Endodermal cell (in vitro differentiated cells): ENCODE data around the gene STK32B. TPM values are rescaled to one million over a fixed set of nuclear protein-coding genes. Genes with fewer than 3 reads are reported as not detected.

ENCODE experiments used
- DNase-seq: peaks from one replicate; pipeline ENCODE4 v3.0.0-alpha.2; 2017
- H3K27ac ChIP-seq: 2 replicates; pipeline ENCODE4 v1.5.1; 2013; ENCODE audit warnings: mild to moderate bottlenecking, low read depth, low read length, moderate library complexity
- H3K27me3 ChIP-seq: 2 replicates; pipeline ENCODE4 v1.6.1; 2013; ENCODE audit warnings: mild to moderate bottlenecking, low read length, moderate library complexity; ENCODE audit not compliant: insufficient read depth, control insufficient read depth, poor library complexity, severe bottlenecking
- H3K36me3 ChIP-seq: 2 replicates; pipeline ENCODE4 v1.7.0; 2013; ENCODE audit warnings: mild to moderate bottlenecking, low read length, moderate library complexity; ENCODE audit not compliant: control insufficient read depth, insufficient read depth
- H3K4me1 ChIP-seq: one replicate; pipeline ENCODE4 v1.7.0; 2013; ENCODE audit warnings: low read length; ENCODE audit not compliant: control insufficient read depth, insufficient read depth
- H3K4me3 ChIP-seq: 2 replicates; pipeline ENCODE4 v1.5.1; 2013; ENCODE audit warnings: mild to moderate bottlenecking, low read length, moderate library complexity
- H3K9ac ChIP-seq: 2 replicates; pipeline ENCODE4 v1.6.1; 2013; ENCODE audit warnings: mild to moderate bottlenecking, low read length, moderate library complexity; ENCODE audit not compliant: poor library complexity, severe bottlenecking; ENCODE audit errors: extremely low read depth
- H3K9me3 ChIP-seq: 2 replicates; pipeline ENCODE4 v1.6.1; 2013; ENCODE audit warnings: mild to moderate bottlenecking, low read length, moderate library complexity; ENCODE audit not compliant: control insufficient read depth
- H3K27ac Mint-ChIP-seq: 2 replicates; pipeline ENCODE4 v1.8.0; 2020; ENCODE audit warnings: mixed read lengths
- H3K27me3 Mint-ChIP-seq: 2 replicates; pipeline ENCODE4 v1.8.0; 2021; ENCODE audit warnings: mild to moderate bottlenecking, mixed read lengths; ENCODE audit not compliant: insufficient read depth
- H3K36me3 Mint-ChIP-seq: 2 replicates; pipeline ENCODE4 v1.8.0; 2020; ENCODE audit warnings: low read depth, mixed read lengths
- H3K4me1 Mint-ChIP-seq: 2 replicates; pipeline ENCODE4 v1.8.0; 2020; ENCODE audit warnings: mixed read lengths
- H3K4me3 Mint-ChIP-seq: 2 replicates; pipeline ENCODE4 v1.8.0; 2020; ENCODE audit warnings: mild to moderate bottlenecking, moderate library complexity, mixed read lengths
- H3K9me3 Mint-ChIP-seq: 2 replicates; pipeline ENCODE4 v1.8.0; 2020; ENCODE audit warnings: mild to moderate bottlenecking, mixed read lengths
- CTCF ChIP-seq: fragments of 200-600 bp; sonication (generic); conservative IDR thresholded peaks from 2 replicates; pipeline ENCODE4 v1.5.0; 2021; ENCODE audit warnings: antibody characterized with exemption, mild to moderate bottlenecking
- WGBS, 2 experiments: methylation state at CpG; one replicate each; pipeline versions ENCODE4 v1.1.5 to v1.1.7; 2013; ENCODE audit warnings: missing lambda C conversion rate in 2 of 2, mixed read lengths in 1 of 2; ENCODE audit not compliant: insufficient coverage in 1 of 2, insufficient read length in 1 of 2; 5-methylcytosine and 5-hydroxymethylcytosine counted together
- total RNA-seq, 2 donors: library from RNA; stranded (reverse); fragmentation: NEBNext Ultra II Directional in 1 of 2; extraction: Animal tissue kit (Norgen Biotek cat#: 25700) in 1 of 2; gene quantifications; 2 replicates in 1 of 2; 3 replicates in 1 of 2; pipeline ENCODE4 v1.2.1, GENCODE V29; 2021

The STK32B gene
- total RNA-seq, 2 donors from 2014 or later = 1.4 to 1.5 TPM

GRCh38 chr4:5467111-5467510, 415.8 kb downstream of the STK32B start:
- Histone ChIP-seq H3K27ac (no peak overlapping the region), H3K36me3 (no peaks in the 10 kb centered on the region), H3K27me3 (no peaks in the 10 kb centered on the region), H3K4me1 (no peaks in the 10 kb centered on the region), H3K9me3 (no peaks in the 10 kb centered on the region), H3K9ac (no peak overlapping the region), H3K4me3 (no peak overlapping the region)
- no peaks in the 10 kb centered on the region for H3K4me1 Mint-ChIP-seq
- no peaks in the 10 kb centered on the region for H3K36me3 Mint-ChIP-seq
- peak; percentile 40 for DNase-seq
- H3K9me3 Mint-ChIP-seq = no peaks in the 10 kb centered on the region
- no peak overlapping the region for H3K4me3 Mint-ChIP-seq
- 91% methylated on average over 12 to 13 of the region's 13 CpGs for WGBS, 2 experiments
- no peak for TF ChIP-seq CTCF
- no peak overlapping the region for H3K27ac Mint-ChIP-seq
- no peaks in the 10 kb centered on the region for H3K27me3 Mint-ChIP-seq

DNA sequence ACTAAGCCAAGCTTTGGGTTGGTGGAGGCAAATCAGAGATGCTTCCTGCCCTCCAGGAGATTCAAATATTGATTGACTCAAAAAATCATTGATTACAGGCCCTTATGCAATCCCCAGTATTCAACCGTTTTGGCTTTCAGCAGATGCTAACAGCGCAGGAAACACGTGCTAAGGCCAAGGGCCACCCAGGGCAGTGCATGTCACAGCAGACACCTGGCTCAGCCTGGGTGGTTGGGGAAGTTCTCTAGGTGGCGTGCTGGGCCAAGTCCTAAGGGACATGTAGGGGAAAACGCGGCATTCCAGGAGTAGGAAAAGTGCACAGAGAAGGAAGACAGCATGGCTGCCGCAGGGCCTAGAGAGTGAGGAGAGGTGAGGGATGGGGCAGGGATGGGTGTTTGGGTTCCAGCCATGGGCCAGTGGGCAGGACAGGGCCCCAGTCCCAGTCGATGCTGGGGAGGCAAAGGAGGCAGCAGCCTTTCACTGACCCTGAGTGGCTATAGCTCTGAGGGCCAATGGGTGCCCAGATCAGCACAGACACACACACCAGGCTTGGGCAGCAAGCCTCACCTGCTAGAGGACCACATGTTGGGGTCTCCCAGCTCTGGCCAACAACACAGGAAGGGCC, 418.0 kb downstream of the STK32B start:
- Histone ChIP-seq H3K4me1 (no peaks in the 10 kb centered on the region), H3K4me3 (no peak overlapping the region), H3K9ac (no peak overlapping the region), H3K36me3 (no peaks in the 10 kb centered on the region), H3K27ac (no peak overlapping the region), H3K27me3 (no peaks in the 10 kb centered on the region), H3K9me3 (no peaks in the 10 kb centered on the region)
- WGBS, 2 experiments = 88% methylated on average over 4 to 8 of the region's 8 CpGs
- Mint-ChIP-seq H3K4me1 (no peaks in the 10 kb centered on the region), H3K27me3 (no peaks in the 10 kb centered on the region), H3K36me3 (no peaks in the 10 kb centered on the region), H3K4me3 (no peak overlapping the region), H3K9me3 (no peaks in the 10 kb centered on the region), H3K27ac (no peak overlapping the region)
- peak; percentile 32 for DNase-seq
- TF ChIP-seq CTCF = no peak

DNA sequence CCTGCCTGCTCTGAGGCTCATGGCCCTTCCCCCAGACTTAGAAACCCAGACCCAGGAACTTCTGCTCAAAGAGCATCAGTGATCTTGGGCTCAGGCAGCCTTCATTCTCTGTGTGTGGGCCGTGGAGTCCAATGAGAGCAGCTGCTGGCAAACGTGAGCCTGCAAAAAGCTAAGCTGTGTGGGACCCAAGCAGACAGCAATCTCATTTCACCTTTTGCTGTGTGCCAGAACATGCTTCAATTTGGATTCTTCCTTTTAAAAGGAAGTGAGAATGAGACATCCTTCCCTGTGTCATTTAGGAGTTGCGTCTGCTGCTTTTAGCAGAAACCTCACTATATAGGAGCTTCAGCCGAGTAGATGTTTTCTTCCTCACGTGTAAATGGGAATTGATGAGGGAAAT, 418.6 kb downstream of the STK32B start:
- Histone ChIP-seq H3K9me3 (no peaks in the 10 kb centered on the region), H3K36me3 (no peaks in the 10 kb centered on the region), H3K27ac (no peak overlapping the region), H3K4me3 (no peak overlapping the region), H3K27me3 (no peaks in the 10 kb centered on the region), H3K9ac (no peak overlapping the region), H3K4me1 (no peaks in the 10 kb centered on the region)
- Mint-ChIP-seq H3K9me3 (no peaks in the 10 kb centered on the region), H3K27me3 (no peaks in the 10 kb centered on the region), H3K4me1 (no peaks in the 10 kb centered on the region), H3K27ac (no peak overlapping the region), H3K36me3 (no peaks in the 10 kb centered on the region), H3K4me3 (no peak overlapping the region)
- no peak for TF ChIP-seq CTCF
- 93 to 94% methylated on average over 4 to 5 of the region's 5 CpGs for whole genome bisulfite sequencing, 2 experiments
- DNase-seq = no peak
